T-cell (primary cell): ENCODE data around the gene CD300C. TPM values are rescaled to one million over a fixed set of nuclear protein-coding genes. Genes with fewer than 3 reads are reported as not detected.
A peak's percentile ranks its signal among the peaks of the same experiment; 100 is the strongest.

Source experiments
- ATAC-seq, 4 experiments: fragments of 200-7000 bp in 3 of 4; fragments of 150-1000 bp in 1 of 4; cut with Tn5 transposase; replicated peaks in 1 of 4; 1 replicate in 3 of 4; 2 replicates in 1 of 4; pipeline ENCODE4 v1.10.0; 2021; ENCODE audit warnings: moderate library complexity in 3 of 4, mild to moderate bottlenecking in 2 of 4, moderate number of reproducible peaks in 1 of 4
- CTCF ChIA-PET, 2 donors: fragments of 300-600 bp; sonication (Branson Sonifier 250); formaldehyde crosslinking; loops; one replicate each; lab custom pipeline; 2022; ENCODE audit warnings: antibody characterized with exemption in 2 of 2; lab: Charles Lee
- POLR2A ChIA-PET, 2 donors: fragments of 300-600 bp; sonication (Branson Sonifier 250); formaldehyde crosslinking; loops; one replicate each; lab custom pipeline; 2022; ENCODE audit warnings: antibody characterized with exemption in 2 of 2; lab: Charles Lee
- DNase-seq, 35 experiments: peaks; one replicate each; pipeline versions ENCODE4 v3.0.0 to v3.0.0-alpha.2; 2013 to 2023
- H3K27ac ChIP-seq: one replicate; pipeline ENCODE4 v1.5.1; 2013; ENCODE audit warnings: low read length
- H3K27me3 ChIP-seq, 2 experiments: replicated peaks in 1 of 2; 1 replicate in 1 of 2; 2 replicates in 1 of 2; pipeline versions ENCODE4 v1.6.1 to v1.7.0; 2013; ENCODE audit warnings: low read length in 1 of 2, mixed read lengths in 1 of 2; ENCODE audit not compliant: control insufficient read depth in 2 of 2, insufficient read depth in 2 of 2; ENCODE audit errors: extremely low read depth in 1 of 2
- H3K36me3 ChIP-seq, 2 donors: 1 replicate in 1 of 2; 2 replicates in 1 of 2; pipeline versions ENCODE4 v1.6.1 to v1.7.0; 2013; ENCODE audit warnings: low read length in 1 of 2; ENCODE audit not compliant: control insufficient read depth in 2 of 2, insufficient read depth in 1 of 2; ENCODE audit errors: extremely low read depth in 1 of 2
- H3K4me1 ChIP-seq, 2 experiments: 1 replicate in 1 of 2; 2 replicates in 1 of 2; pipeline versions ENCODE4 v1.6.1 to v1.7.0; 2013; ENCODE audit warnings: low read length in 2 of 2, mixed read lengths in 1 of 2; ENCODE audit not compliant: insufficient read depth in 2 of 2, control insufficient read depth in 1 of 2; ENCODE audit errors: extremely low read depth in 1 of 2
- H3K4me3 ChIP-seq, 2 donors: 1 replicate in 1 of 2; 2 replicates in 1 of 2; pipeline versions ENCODE4 v1.5.1 to v1.7.0; 2013; ENCODE audit warnings: mild to moderate bottlenecking in 2 of 2, low read length in 1 of 2, moderate library complexity in 1 of 2; ENCODE audit not compliant: control insufficient read depth in 1 of 2; ENCODE audit errors: extremely low read depth in 1 of 2
- H3K9me3 ChIP-seq: 2 replicates; pipeline ENCODE4 v1.7.0; 2013
- H3K27ac Mint-ChIP-seq, 2 donors: one replicate each; pipeline ENCODE4 v1.8.0; 2020 to 2021; ENCODE audit warnings: mild to moderate bottlenecking in 2 of 2, mixed read lengths in 2 of 2
- H3K27me3 Mint-ChIP-seq, 2 donors: one replicate each; pipeline ENCODE4 v1.8.0; 2021 to 2022; ENCODE audit warnings: mixed read lengths in 2 of 2
- H3K36me3 Mint-ChIP-seq: one replicate; pipeline ENCODE4 v1.8.0; 2021; ENCODE audit warnings: mixed read lengths
- H3K4me1 Mint-ChIP-seq, 3 donors: one replicate each; pipeline ENCODE4 v1.8.0; 2020 to 2022; ENCODE audit warnings: mixed read lengths in 3 of 3, mild to moderate bottlenecking in 1 of 3
- H3K4me3 Mint-ChIP-seq, 3 donors: one replicate each; pipeline ENCODE4 v1.8.0; 2020 to 2022; ENCODE audit warnings: mild to moderate bottlenecking in 3 of 3, mixed read lengths in 3 of 3, moderate library complexity in 3 of 3
- H3K9me3 Mint-ChIP-seq, 3 donors: one replicate each; pipeline ENCODE4 v1.8.0; 2020 to 2022; ENCODE audit warnings: mixed read lengths in 3 of 3
- whole genome bisulfite sequencing: methylation state at CpG from one replicate; pipeline ENCODE4 v1.1.5; 2013; ENCODE audit warnings: missing lambda C conversion rate; ENCODE audit not compliant: insufficient coverage; 5-methylcytosine and 5-hydroxymethylcytosine counted together
- total RNA-seq, 35 experiments: library from RNA in 6 of 35; stranded (reverse) in 6 of 35; fragments of 120-200 nt in 1 of 35; gene quantifications; one replicate each; pipeline versions ENCODE4 v1.2.1 to v1.2.4 and lab custom pipeline; 2013 to 2026

Gene CD300C
- total RNA-seq, 5 donors from 2014 or later (not counting 1 experiment from before 2014, with no cell fraction given), result 0.18 TPM; not detected in 4

DNA sequence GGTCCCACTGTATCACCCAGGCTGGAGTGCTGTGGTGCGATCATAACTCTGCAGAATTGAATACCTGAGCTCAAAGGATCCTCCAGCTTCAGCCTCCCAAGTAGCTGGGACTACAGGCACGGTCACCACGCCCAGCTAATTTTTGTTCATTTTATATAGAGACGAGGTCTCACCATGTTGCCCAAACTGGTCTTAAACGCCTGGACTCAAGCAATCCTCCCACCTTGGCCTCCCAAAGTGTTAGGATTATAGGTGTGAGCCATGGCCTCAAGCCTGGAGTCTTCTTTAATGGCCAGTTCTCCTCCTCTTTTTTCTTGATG is 15.1 kb downstream of the CD300C start:
- Mint-ChIP-seq H3K27ac (no peak overlapping the region), H3K4me3 (no peak overlapping the region), H3K9me3 (no peaks in the 10 kb centered on the region), H3K4me1 (peaks cover 4 to 14% (median 6%) of the 10 kb centered on the region in 3 donors), H3K27me3 (peaks cover 37 to 38% of the 10 kb centered on the region in 2 donors), H3K36me3 (no peaks in the 10 kb centered on the region)
- H3K27ac ChIP-seq, result no peak overlapping the region
- peaks cover 0 to 56% of the 10 kb centered on the region in 2 experiments for H3K27me3 ChIP-seq
- DNase-seq, result no peak
- ChIA-PET CTCF (interaction anchor here in 1 of 2 donors (0.6 kb wide), 1 partner anchor 164 kb away, joined by 8 read pairs; no protein-coding TSS in a partner anchor), POLR2A (no interaction called here)
- H3K36me3 ChIP-seq, result no peaks in the 10 kb centered on the region
- H3K4me1 ChIP-seq, result peaks cover 0 to 4% of the 10 kb centered on the region in 2 experiments
- ATAC-seq, result no peak
- H3K4me3 ChIP-seq, result no peak overlapping the region
- no peaks in the 10 kb centered on the region for H3K9me3 ChIP-seq
- WGBS, result 100% methylated on average over 1 of the region's 5 CpGs

- H3K27me3 Mint-ChIP-seq, result peaks cover 33 to 37% of the 10 kb centered on the region in 2 donors
- no peak for DNase-seq
- Histone ChIP-seq H3K27ac (no peak overlapping the region), H3K36me3 (no peaks in the 10 kb centered on the region), H3K4me1 (peaks cover 0 to 4% of the 10 kb centered on the region in 2 experiments), H3K27me3 (peaks cover 0 to 65% of the 10 kb centered on the region in 2 experiments), H3K9me3 (no peaks in the 10 kb centered on the region), H3K4me3 (no peak overlapping the region)
- H3K36me3 Mint-ChIP-seq, result no peaks in the 10 kb centered on the region
- ATAC-seq, result no peak
- H3K4me1 Mint-ChIP-seq, result peaks cover 4 to 14% (median 6%) of the 10 kb centered on the region in 3 donors
- ChIA-PET CTCF (no interaction called here), POLR2A (no interaction called here)
- no CpG with 5 or more reads among the region's 5 CpGs for WGBS
- H3K27ac Mint-ChIP-seq, result no peak overlapping the region
- H3K4me3 Mint-ChIP-seq, result no peak overlapping the region
- no peaks in the 10 kb centered on the region for H3K9me3 Mint-ChIP-seq
Observed at GRCh38 chr17:74529243-74529642, 16.7 kb downstream of the CD300C start.

DNA sequence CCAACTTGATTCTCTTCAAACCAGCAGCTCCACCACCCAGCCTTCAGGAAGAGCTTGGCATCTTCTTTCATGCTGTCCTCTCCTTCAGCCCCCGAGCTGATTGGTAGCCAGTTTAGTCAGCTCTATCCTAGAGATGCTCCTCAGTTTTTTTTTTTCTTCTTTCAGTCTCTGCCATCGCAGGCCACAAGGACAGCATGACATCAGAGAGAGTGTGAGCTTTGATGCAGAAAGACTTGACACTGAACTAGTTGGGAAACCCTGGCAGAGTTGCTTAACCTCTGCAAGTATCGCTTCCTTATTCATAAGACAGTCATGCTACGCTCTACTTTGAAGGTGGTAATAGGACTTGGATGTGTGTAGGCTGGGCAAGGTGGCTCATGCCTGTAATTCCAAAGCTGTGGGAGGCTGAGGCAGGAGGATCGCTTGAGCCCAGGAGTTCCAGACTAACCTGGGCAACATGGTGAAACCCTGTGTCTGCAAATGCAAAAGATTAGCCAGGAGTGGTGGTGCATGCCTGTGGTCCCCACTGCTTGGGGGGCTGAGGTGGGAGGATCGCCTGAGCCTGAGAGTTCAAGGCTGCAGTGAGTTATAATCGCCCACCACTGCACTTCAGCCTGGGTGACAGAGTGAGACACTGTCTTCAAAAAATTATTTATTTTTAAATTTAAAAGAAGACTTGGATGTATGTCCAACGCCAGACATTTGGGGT is 17.3 kb downstream of the CD300C start:
- Mint-ChIP-seq H3K9me3 (no peaks in the 10 kb centered on the region), H3K27ac (no peak overlapping the region), H3K36me3 (no peaks in the 10 kb centered on the region), H3K4me3 (no peak overlapping the region), H3K27me3 (peaks cover 35 to 38% of the 10 kb centered on the region in 2 donors), H3K4me1 (peaks cover 4 to 14% (median 6%) of the 10 kb centered on the region in 3 donors)
- Histone ChIP-seq H3K4me3 (no peak overlapping the region), H3K27ac (no peak overlapping the region), H3K9me3 (no peaks in the 10 kb centered on the region), H3K4me1 (peaks cover 0 to 4% of the 10 kb centered on the region in 2 experiments), H3K36me3 (no peaks in the 10 kb centered on the region), H3K27me3 (peaks cover 0 to 64% of the 10 kb centered on the region in 2 experiments)
- 82% methylated on average over 4 of the region's 8 CpGs for WGBS
- CTCF ChIA-PET, result no interaction called here
- DNase-seq (peak in 2 of 35 experiments; percentile 6 to 41), ATAC-seq (no peak)
- POLR2A ChIA-PET, result no interaction called here

- Mint-ChIP-seq H3K4me3 (no peak overlapping the region), H3K27me3 (peaks cover 36 to 38% of the 10 kb centered on the region in 2 donors), H3K9me3 (peaks cover 0 to 3% (median 0%) of the 10 kb centered on the region in 3 donors), H3K27ac (no peak overlapping the region), H3K4me1 (peaks cover 0 to 7% (median 3%) of the 10 kb centered on the region in 3 donors), H3K36me3 (no peaks in the 10 kb centered on the region)
- peaks cover 0 to 4% of the 10 kb centered on the region in 2 experiments for H3K4me1 ChIP-seq
- ATAC-seq (no peak), DNase-seq (no peak)
- ChIA-PET CTCF (no interaction called here), POLR2A (no interaction called here)
- 79% methylated on average over 2 of the region's 8 CpGs for WGBS
- H3K4me3 ChIP-seq, result no peak overlapping the region
- no peaks in the 10 kb centered on the region for H3K36me3 ChIP-seq
- H3K27me3 ChIP-seq, result peaks cover 0 to 68% of the 10 kb centered on the region in 2 experiments
- H3K9me3 ChIP-seq, result no peaks in the 10 kb centered on the region
- H3K27ac ChIP-seq, result no peak overlapping the region
Observed at GRCh38 chr17:74527756-74528155, 18.2 kb downstream of the CD300C start.

DNA sequence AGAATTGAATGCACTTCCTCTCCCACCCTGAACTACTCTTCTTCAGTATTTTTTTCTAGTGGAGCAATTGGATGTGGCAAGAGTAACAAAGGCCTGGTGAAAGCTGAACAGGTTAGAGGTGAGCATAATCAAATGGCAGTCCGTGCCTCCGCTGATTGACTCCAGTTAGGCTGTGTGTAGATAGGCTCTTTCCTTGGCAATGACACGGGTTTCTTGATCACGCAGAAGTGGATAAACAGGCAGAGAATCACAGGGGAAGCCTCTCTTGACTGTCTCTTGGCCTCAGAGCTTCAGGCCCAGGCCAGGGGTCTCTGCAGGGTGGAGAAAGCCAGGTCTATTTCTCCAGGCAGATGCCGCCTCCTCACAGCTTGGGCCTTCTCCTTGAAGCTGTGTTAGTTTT is 18.8 kb downstream of the CD300C start:
- CTCF ChIA-PET, result no interaction called here
- H3K9me3 Mint-ChIP-seq, result peaks cover 0 to 3% (median 0%) of the 10 kb centered on the region in 3 donors
- no peak for DNase-seq

GRCh38 chr17:74526681-74527080 is 19.2 kb downstream of the CD300C start:
- H3K27me3 ChIP-seq, result peaks cover 0 to 68% of the 10 kb centered on the region in 2 experiments
- Mint-ChIP-seq H3K9me3 (peaks cover 0 to 3% (median 0%) of the 10 kb centered on the region in 3 donors), H3K27ac (no peak overlapping the region), H3K4me3 (no peak overlapping the region), H3K27me3 (peaks cover 36 to 37% of the 10 kb centered on the region in 2 donors), H3K4me1 (peaks cover 0 to 2% (median 0%) of the 10 kb centered on the region in 3 donors), H3K36me3 (no peaks in the 10 kb centered on the region)
- peaks cover 0 to 4% of the 10 kb centered on the region in 2 experiments for H3K4me1 ChIP-seq
- H3K36me3 ChIP-seq, result no peaks in the 10 kb centered on the region
- 93% methylated on average over 2 of the region's 3 CpGs for WGBS
- no peak for ATAC-seq
- no peak for DNase-seq
- H3K27ac ChIP-seq, result no peak overlapping the region
- CTCF ChIA-PET, result no interaction called here
- H3K4me3 ChIP-seq, result no peak overlapping the region
- no peaks in the 10 kb centered on the region for H3K9me3 ChIP-seq
- POLR2A ChIA-PET, result no interaction called here

More for the DNA sequence above, 18.8 kb downstream of the CD300C start:
- Histone ChIP-seq H3K9me3 (no peaks in the 10 kb centered on the region), H3K4me1 (peaks cover 0 to 2% of the 10 kb centered on the region in 2 experiments), H3K27ac (no peak overlapping the region), H3K27me3 (peaks cover 0 to 68% of the 10 kb centered on the region in 2 experiments), H3K4me3 (no peak overlapping the region), H3K36me3 (no peaks in the 10 kb centered on the region)
- WGBS, result 94% methylated on average over 4 of the region's 5 CpGs
- Mint-ChIP-seq H3K4me1 (peaks cover 0 to under 1% (median 0%) of the 10 kb centered on the region in 3 donors), H3K27ac (no peak overlapping the region), H3K4me3 (no peak overlapping the region), H3K36me3 (no peaks in the 10 kb centered on the region), H3K27me3 (peaks cover 37% of the 10 kb centered on the region in 2 donors)
- POLR2A ChIA-PET, result no interaction called here
- no peak for ATAC-seq
